ENCODE results near the gene RCCD1. TPM values are rescaled to one million over a fixed set of nuclear protein-coding genes. Genes with fewer than 3 reads are reported as not detected.

The RCCD1 gene
- total RNA-seq (ENCODE audit: low replicate concordance), result 14.0 and 20.3 TPM in 2 replicates
- long read RNA-seq, partial matches to known transcripts, result 0 of 2 reads
- long read RNA-seq, other reads (novel, unspliced or antisense), result 1 of 2 reads

- peak; percentile 90 for DNase-seq (ENCODE audit: extremely low spot score, unreplicated experiment)
- H3K4me1 Mint-ChIP-seq (ENCODE audit: unreplicated experiment), result peaks cover 8% of the 10 kb centered on the region
- peak within 1 kb of the TSS; percentile 88 for H3K4me3 Mint-ChIP-seq
- H3K27ac Mint-ChIP-seq, result peak within 1 kb of the TSS; percentile 90
- no peaks in the 10 kb centered on the region for H3K9me3 Mint-ChIP-seq
- no peak for TF ChIP-seq CTCF (conservative IDR thresholded peaks at IDR 0.05)
- no peaks in the 10 kb centered on the region for H3K27me3 Mint-ChIP-seq
- peaks cover 4% of the 10 kb centered on the region for H3K36me3 Mint-ChIP-seq
Observed at GRCh38 chr15:90954712-90955623, at the start of gene RCCD1. Gene RCCD1, plus strand, starts transcription at chr15:90954884. Its CDS starts 1,851 bp downstream, at chr15:90956735.

- no peak for TF ChIP-seq CTCF (conservative IDR thresholded peaks at IDR 0.05)
- Mint-ChIP-seq H3K9me3 (no peaks in the 10 kb centered on the region), H3K4me3 (no peak overlapping the region), H3K27ac (no peak overlapping the region), H3K4me1 (ENCODE audit: unreplicated experiment) (peaks cover 9% of the 10 kb centered on the region), H3K36me3 (peaks cover 10% of the 10 kb centered on the region), H3K27me3 (no peaks in the 10 kb centered on the region)
- DNase-seq (ENCODE audit: extremely low spot score, unreplicated experiment), result no peak
Observed at GRCh38 chr15:90905306-90906180, 49.1 kb upstream of the RCCD1 start.

- Mint-ChIP-seq H3K27ac (no peak overlapping the region), H3K36me3 (peaks cover 10% of the 10 kb centered on the region), H3K4me3 (no peak overlapping the region), H3K9me3 (no peaks in the 10 kb centered on the region), H3K27me3 (no peaks in the 10 kb centered on the region), H3K4me1 (ENCODE audit: unreplicated experiment) (peaks cover 6% of the 10 kb centered on the region)
- no peak for DNase-seq (ENCODE audit: extremely low spot score, unreplicated experiment)
- TF ChIP-seq CTCF (conservative IDR thresholded peaks at IDR 0.05), result no peak
Observed at GRCh38 chr15:90906181-90906849, 48.4 kb upstream of the RCCD1 start.

GRCh38 chr15:90907051-90907660, 47.5 kb upstream of the RCCD1 start:
- DNase-seq (ENCODE audit: extremely low spot score, unreplicated experiment), result no peak
- H3K36me3 Mint-ChIP-seq, result peaks cover 10% of the 10 kb centered on the region
- H3K27me3 Mint-ChIP-seq, result no peaks in the 10 kb centered on the region
- no peaks in the 10 kb centered on the region for H3K4me1 Mint-ChIP-seq (ENCODE audit: unreplicated experiment)
- no peak for TF ChIP-seq CTCF (conservative IDR thresholded peaks at IDR 0.05)
- H3K27ac Mint-ChIP-seq, result no peak overlapping the region
- no peaks in the 10 kb centered on the region for H3K9me3 Mint-ChIP-seq
- H3K4me3 Mint-ChIP-seq, result no peak overlapping the region
